22Rv1 (cell line): ENCODE data around the gene ZNF440.

Experiments
- ZFX ChIP-seq: fragments of 450-650 bp; IDR thresholded peaks from 2 replicates; pipeline ENCODE4 v1.6.1; 2017; ENCODE audit warnings: antibody characterized with exemption, borderline replicate concordance
- TF ChIP-seq, protein P1 (sequence below): fragments of 450-650 bp; IDR thresholded peaks from 2 replicates; pipeline ENCODE4 v1.5.1; 2017; ENCODE audit warnings: mild to moderate bottlenecking

DNA sequence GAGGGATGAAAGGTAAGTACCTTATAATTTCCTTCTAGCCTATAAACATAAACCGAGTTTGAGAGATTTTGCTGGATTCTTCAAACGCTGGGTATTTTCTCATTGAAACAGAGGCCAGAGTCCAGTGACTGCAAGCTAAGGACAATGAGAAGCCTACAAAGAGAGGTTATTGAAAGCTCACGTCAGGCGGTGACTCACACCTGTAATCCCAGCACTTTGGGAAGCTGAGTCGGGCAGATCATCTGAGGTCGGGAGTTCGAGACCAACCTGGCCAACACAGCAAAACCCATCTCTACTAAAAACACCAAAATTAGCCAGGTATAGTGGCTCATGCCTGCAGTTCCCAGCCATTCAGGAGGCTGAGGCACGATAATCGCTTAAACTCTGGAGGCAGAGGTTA is 58.6 kb downstream of the ZNF440 start:
- TF ChIP-seq, protein P1, sequence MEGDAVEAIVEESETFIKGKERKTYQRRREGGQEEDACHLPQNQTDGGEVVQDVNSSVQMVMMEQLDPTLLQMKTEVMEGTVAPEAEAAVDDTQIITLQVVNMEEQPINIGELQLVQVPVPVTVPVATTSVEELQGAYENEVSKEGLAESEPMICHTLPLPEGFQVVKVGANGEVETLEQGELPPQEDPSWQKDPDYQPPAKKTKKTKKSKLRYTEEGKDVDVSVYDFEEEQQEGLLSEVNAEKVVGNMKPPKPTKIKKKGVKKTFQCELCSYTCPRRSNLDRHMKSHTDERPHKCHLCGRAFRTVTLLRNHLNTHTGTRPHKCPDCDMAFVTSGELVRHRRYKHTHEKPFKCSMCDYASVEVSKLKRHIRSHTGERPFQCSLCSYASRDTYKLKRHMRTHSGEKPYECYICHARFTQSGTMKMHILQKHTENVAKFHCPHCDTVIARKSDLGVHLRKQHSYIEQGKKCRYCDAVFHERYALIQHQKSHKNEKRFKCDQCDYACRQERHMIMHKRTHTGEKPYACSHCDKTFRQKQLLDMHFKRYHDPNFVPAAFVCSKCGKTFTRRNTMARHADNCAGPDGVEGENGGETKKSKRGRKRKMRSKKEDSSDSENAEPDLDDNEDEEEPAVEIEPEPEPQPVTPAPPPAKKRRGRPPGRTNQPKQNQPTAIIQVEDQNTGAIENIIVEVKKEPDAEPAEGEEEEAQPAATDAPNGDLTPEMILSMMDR: no peak
- TF ChIP-seq ZFX: no peak
